ENCODE results near the gene MAML1. TPM values are rescaled to one million over a fixed set of nuclear protein-coding genes. Genes with fewer than 3 reads are reported as not detected.
A peak's percentile ranks its signal among the peaks of the same experiment; 100 is the strongest.

The MAML1 gene
- total RNA-seq, 1 experiment from 2014 or later = 10.6 TPM

- Histone ChIP-seq H3K4me3 (ENCODE audit: low read length) (no peak overlapping the region), H3K27me3 (ENCODE audit: low read length) (no peaks in the 10 kb centered on the region), H3K36me3 (ENCODE audit: low read depth, low read length) (peaks cover 44% of the 10 kb centered on the region), H3K9me2 (replicated peaks; ENCODE audit: low read length) (no peaks in the 10 kb centered on the region), H3F3A (ENCODE audit: low read length, unreplicated experiment) (no peaks in the 10 kb centered on the region), H3K4me1 (ENCODE audit: insufficient read depth, low read length) (peaks cover 32% of the 10 kb centered on the region), H3K4me2 (ENCODE audit: low read length) (peak overlapping the region; percentile 3; the same call in 1 of the 2 replicates), H3K9me3 (ENCODE audit: low read length) (no peaks in the 10 kb centered on the region), H4K20me1 (ENCODE audit: low read length) (peaks cover 53% of the 10 kb centered on the region), H2AFZ (ENCODE audit: low read length) (no peak overlapping the region), H3K9ac (ENCODE audit: low read length) (no peak overlapping the region), H3K79me2 (ENCODE audit: low read length) (peaks cover 65% of the 10 kb centered on the region), H3K27ac (ENCODE audit: low read length) (no peak overlapping the region)
- TF ChIP-seq EZH2 (IDR thresholded peaks at IDR 0.05; ENCODE audit: low read length, unreplicated experiment) (no peak), EZH2phosphoT487 (IDR thresholded peaks at IDR 0.05; ENCODE audit: borderline replicate concordance, low read length) (no peak), CTCF (conservative IDR thresholded peaks at IDR 0.05; ENCODE audit: low read depth, low read length) (no peak)
- BruUV-seq (replicated peaks) = no TSS peak
- DNase-seq (no peak), ATAC-seq (no peak)
- ChIA-PET CTCF (no interaction called here), POLR2A (ENCODE audit: unreplicated experiment) (interaction anchor here (0.6 to 0.7 kb wide), 2 partner anchors 16 to 91 kb away, joined by 4 to 6 read pairs; no protein-coding TSS in a partner anchor)
- intact Hi-C loops (cut with micrococcal nuclease) = no loop called here
Measured at GRCh38 chr5:179823937-179824744, 91.5 kb downstream of the MAML1 start.

GRCh38 chr5:179824745-179825112 is 92.1 kb downstream of the MAML1 start:
- no peaks in the 10 kb centered on the region for H3K9me2 ChIP-seq (replicated peaks; ENCODE audit: low read length)
- H4K20me1 ChIP-seq (ENCODE audit: low read length) = peaks cover 53% of the 10 kb centered on the region
- H3K9me3 ChIP-seq (ENCODE audit: low read length) = no peaks in the 10 kb centered on the region
- no peak overlapping the region for H3K9ac ChIP-seq (ENCODE audit: low read length)
- H2AFZ ChIP-seq (ENCODE audit: low read length) = no peak overlapping the region
- H3K4me3 ChIP-seq (ENCODE audit: low read length) = no peak overlapping the region
- peaks cover 65% of the 10 kb centered on the region for H3K79me2 ChIP-seq (ENCODE audit: low read length)
- no peak for ATAC-seq
- ChIA-PET POLR2A (ENCODE audit: unreplicated experiment) (interaction anchor here (0.6 to 0.7 kb wide), 2 partner anchors 16 to 91 kb away, joined by 4 to 6 read pairs; no protein-coding TSS in a partner anchor), CTCF (no interaction called here)
- 0 out of 2 replicates have a peak overlapping the region, but pooled peaks have one; percentile 3 for H3K4me2 ChIP-seq (ENCODE audit: low read length)
- no peaks in the 10 kb centered on the region for H3F3A ChIP-seq (ENCODE audit: low read length, unreplicated experiment)
- no peak for DNase-seq
- intact Hi-C loops (cut with micrococcal nuclease) = no loop called here
- TF ChIP-seq EZH2 (IDR thresholded peaks at IDR 0.05; ENCODE audit: low read length, unreplicated experiment) (no peak), CTCF (conservative IDR thresholded peaks at IDR 0.05; ENCODE audit: low read depth, low read length) (no peak), EZH2phosphoT487 (IDR thresholded peaks at IDR 0.05; ENCODE audit: borderline replicate concordance, low read length) (no peak)
- peaks cover 27% of the 10 kb centered on the region for H3K4me1 ChIP-seq (ENCODE audit: insufficient read depth, low read length)
- H3K36me3 ChIP-seq (ENCODE audit: low read depth, low read length) = peaks cover 50% of the 10 kb centered on the region
- no peak overlapping the region for H3K27ac ChIP-seq (ENCODE audit: low read length)
- no peaks in the 10 kb centered on the region for H3K27me3 ChIP-seq (ENCODE audit: low read length)
- no TSS peak for BruUV-seq (replicated peaks)

- no peak overlapping the region for H3K27ac ChIP-seq (ENCODE audit: low read length)
- H3K9ac ChIP-seq (ENCODE audit: low read length) = no peak overlapping the region
- BruUV-seq (replicated peaks) = no TSS peak
- H3K4me2 ChIP-seq (ENCODE audit: low read length) = no peak overlapping the region
- no peaks in the 10 kb centered on the region for H3F3A ChIP-seq (ENCODE audit: low read length, unreplicated experiment)
- CTCF ChIA-PET = no interaction called here
- no peaks in the 10 kb centered on the region for H3K9me3 ChIP-seq (ENCODE audit: low read length)
- no peaks in the 10 kb centered on the region for H3K27me3 ChIP-seq (ENCODE audit: low read length)
- H3K4me3 ChIP-seq (ENCODE audit: low read length) = no peak overlapping the region
- peaks cover 18% of the 10 kb centered on the region for H3K4me1 ChIP-seq (ENCODE audit: insufficient read depth, low read length)
- DNase-seq (no peak), ATAC-seq (no peak)
- no peaks in the 10 kb centered on the region for H3K9me2 ChIP-seq (replicated peaks; ENCODE audit: low read length)
- H3K36me3 ChIP-seq (ENCODE audit: low read depth, low read length) = peaks cover 57% of the 10 kb centered on the region
- H4K20me1 ChIP-seq (ENCODE audit: low read length) = peaks cover 53% of the 10 kb centered on the region
- H2AFZ ChIP-seq (ENCODE audit: low read length) = no peak overlapping the region
- intact Hi-C loops (cut with micrococcal nuclease) = no loop called here
- POLR2A ChIA-PET (ENCODE audit: unreplicated experiment) = no interaction called here
- TF ChIP-seq EZH2phosphoT487 (IDR thresholded peaks at IDR 0.05; ENCODE audit: borderline replicate concordance, low read length) = no peak
- TF ChIP-seq CTCF (conservative IDR thresholded peaks at IDR 0.05; ENCODE audit: low read depth, low read length) = no peak
- no peak for TF ChIP-seq EZH2 (IDR thresholded peaks at IDR 0.05; ENCODE audit: low read length, unreplicated experiment)
- peaks cover 60% of the 10 kb centered on the region for H3K79me2 ChIP-seq (ENCODE audit: low read length)
Measured at GRCh38 chr5:179825655-179826182, 93.1 kb downstream of the MAML1 start.
